Endothelial cell of umbilical vein (primary cell): ENCODE results near the gene NGEF. TPM values are rescaled to one million over a fixed set of nuclear protein-coding genes. Genes with fewer than 3 reads are reported as not detected.

Experiments
- BruUV-seq: library from RNA; stranded (reverse); fragments of 400-500 nt; replicated peaks from 2 replicates; lab custom pipeline; 2021; lab: Mats Ljungman, UMichigan
- CTCF ChIA-PET: fragments of 300-600, 350-600 bp; sonication (Branson Sonifier 250); formaldehyde crosslinking; loops from one replicate; lab custom pipeline; 2021; ENCODE audit warnings: antibody characterized with exemption, inconsistent platforms; lab: Charles Lee
- POLR2A ChIA-PET: fragments of 300-600, 350-600 bp; sonication (Branson Sonifier 250); formaldehyde crosslinking; loops from one replicate; lab custom pipeline; 2021; ENCODE audit warnings: antibody characterized with exemption, inconsistent platforms; lab: Charles Lee
- DNase-seq: peaks from one replicate; pipeline ENCODE4 v3.0.0-alpha.2; 2011; ENCODE audit warnings: low read depth, low spot score
- FAIRE-seq: peaks from 2 replicates; lab custom pipeline; 2011; peaks lifted over from hg19 to GRCh38; lab: Jason Lieb, UNC
- H2AFZ ChIP-seq: 2 replicates; pipeline ENCODE4 v1.6.0; 2012; ENCODE audit warnings: low read depth, low read length, control low read depth, inconsistent platforms
- H3K27ac ChIP-seq: 2 replicates; pipeline ENCODE4 v1.5.1; 2011; ENCODE audit warnings: low read depth, mild to moderate bottlenecking, control low read depth, low read length, moderate library complexity; ENCODE audit not compliant: insufficient read depth
- H3K27me3 ChIP-seq, 2 experiments: 2 replicates each; pipeline versions ENCODE4 v1.6.0 to v1.6.1; 2011; ENCODE audit warnings: low read length in 2 of 2, mixed read lengths in 1 of 2; ENCODE audit not compliant: control insufficient read depth in 2 of 2, insufficient read depth in 2 of 2
- H3K36me3 ChIP-seq, 2 experiments: 2 replicates in 1 of 2; 3 replicates in 1 of 2; pipeline ENCODE4 v1.5.1; 2011; ENCODE audit warnings: low read length in 2 of 2, mild to moderate bottlenecking in 1 of 2, moderate library complexity in 1 of 2; ENCODE audit not compliant: control insufficient read depth in 2 of 2, insufficient read depth in 2 of 2; ENCODE audit errors: extremely low read depth in 1 of 2
- H3K4me1 ChIP-seq: 3 replicates; pipeline ENCODE4 v1.5.1; 2011; ENCODE audit warnings: mild to moderate bottlenecking, low read length; ENCODE audit not compliant: control insufficient read depth, insufficient read depth; ENCODE audit errors: extremely low read depth
- H3K4me2 ChIP-seq: 2 replicates; pipeline ENCODE4 v1.6.1; 2011; ENCODE audit warnings: low read length, control low read depth, mixed read lengths; ENCODE audit not compliant: insufficient read depth
- H3K4me3 ChIP-seq, 3 experiments: fragments of 200-600 bp in 1 of 3; sonication (generic), shearing (Covaris generic) in 1 of 3; replicated peaks in 1 of 3; 2 replicates each; pipeline ENCODE4 v1.5.1; 2011 to 2016; ENCODE audit warnings: control low read depth in 3 of 3, low read length in 3 of 3, mild to moderate bottlenecking in 2 of 3, inconsistent platforms in 1 of 3, low read depth in 1 of 3, moderate library complexity in 1 of 3; ENCODE audit not compliant: insufficient read depth in 1 of 3
- H3K79me2 ChIP-seq: 2 replicates; pipeline ENCODE4 v1.6.0; 2012; ENCODE audit warnings: low read length, inconsistent platforms; ENCODE audit not compliant: control insufficient read depth, insufficient read depth
- H3K9ac ChIP-seq: replicated peaks from 2 replicates; pipeline ENCODE3; 2011; ENCODE audit warnings: low read length, control low read depth; ENCODE audit not compliant: insufficient read depth; ENCODE audit errors: extremely low read depth
- H3K9me1 ChIP-seq: replicated peaks from 3 replicates; pipeline ENCODE4 v1.6.0; 2011; ENCODE audit warnings: mild to moderate bottlenecking, low read length; ENCODE audit not compliant: control insufficient read depth, insufficient read depth; ENCODE audit errors: extremely low read depth
- H3K9me3 ChIP-seq: replicated peaks from 2 replicates; pipeline ENCODE4 v1.5.1; 2012; ENCODE audit warnings: low read length, inconsistent platforms; ENCODE audit not compliant: control insufficient read depth, insufficient read depth
- H4K20me1 ChIP-seq: replicated peaks from 2 replicates; pipeline ENCODE3; 2011; ENCODE audit warnings: mild to moderate bottlenecking, low read length; ENCODE audit not compliant: control insufficient read depth, insufficient read depth; ENCODE audit errors: extremely low read depth
- CTCF ChIP-seq, 2 donors: IDR thresholded peaks; 1 replicate in 1 of 2; 2 replicates in 1 of 2; pipeline ENCODE4 v1.5.1; 2011; ENCODE audit warnings: low read length in 2 of 2, mild to moderate bottlenecking in 2 of 2, moderate library complexity in 2 of 2, control low read depth in 1 of 2, inconsistent platforms in 1 of 2, low read depth in 1 of 2; ENCODE audit not compliant: insufficient read depth in 1 of 2; ENCODE audit errors: extremely low read depth in 1 of 2
- EZH2 ChIP-seq: IDR thresholded peaks from 2 replicates; pipeline ENCODE4 v1.6.1; 2012; ENCODE audit warnings: borderline replicate concordance, low read depth, mild to moderate bottlenecking, moderate library complexity, low read length, inconsistent platforms; ENCODE audit not compliant: severe bottlenecking
- FOS ChIP-seq: IDR thresholded peaks from 2 replicates; pipeline ENCODE4 v1.6.1; 2011; ENCODE audit warnings: mild to moderate bottlenecking, low read length, moderate library complexity, borderline replicate concordance; ENCODE audit not compliant: insufficient read depth
- GATA2 ChIP-seq: IDR thresholded peaks from 2 replicates; pipeline ENCODE4 v1.7.0; 2011; ENCODE audit warnings: low read depth, mild to moderate bottlenecking, moderate library complexity, mixed read lengths, low read length; ENCODE audit not compliant: insufficient read length, insufficient read depth
- JUN ChIP-seq: IDR thresholded peaks from 2 replicates; pipeline ENCODE4 v1.6.1; 2011; ENCODE audit warnings: borderline replicate concordance, low read depth; ENCODE audit not compliant: insufficient read length, insufficient read depth
- MAX ChIP-seq: IDR thresholded peaks from 2 replicates; pipeline ENCODE4 v1.6.1; 2011; ENCODE audit not compliant: insufficient read depth, insufficient read length
- MYC ChIP-seq: IDR thresholded peaks from one replicate; pipeline ENCODE4 v1.6.1; 2011; ENCODE audit warnings: mild to moderate bottlenecking, low read depth, low read length
- POLR2A ChIP-seq: IDR thresholded peaks from 2 replicates; pipeline ENCODE4 v1.6.1; 2012; ENCODE audit warnings: low read depth, mild to moderate bottlenecking, control low read depth, low read length
- POLR2AphosphoS5 ChIP-seq: IDR thresholded peaks from 2 replicates; pipeline ENCODE4 v1.6.1; 2012; ENCODE audit warnings: low read depth, mild to moderate bottlenecking, control low read depth, low read length, moderate library complexity; ENCODE audit not compliant: insufficient read depth
- dilution Hi-C: fragments of 300-500 bp; cut with MboI; formaldehyde crosslinking; loops from one replicate; pipeline ENCODE4 v1.15.0; 2019; ENCODE audit warnings: low sequenced_read_pairs; ENCODE audit not compliant: extremely low pct_ligation_motif_present
- intact Hi-C: fragments of 100-400 bp; cut with micrococcal nuclease; formaldehyde crosslinking; loops from one replicate; pipeline ENCODE4 v1.10.0; 2022
- polyA plus RNA-seq, 4 experiments: library from polyadenylated mRNA; depleted of rRNA in 3 of 4; stranded (reverse) in 3 of 4; unstranded in 1 of 4; fragments of >200 nt; gene quantifications; 2 replicates each; pipeline versions ENCODE4 v1.2.1 to v1.2.3, GENCODE V29; 2011 to 2012; ENCODE audit warnings: missing spikeins in 1 of 4
- total RNA-seq: library from RNA; stranded (reverse); gene quantifications from 2 replicates; pipeline ENCODE4 v1.2.3, GENCODE V29; 2021

NGEF gene
- total and polyA plus RNA-seq, 2 donors (not counting 3 experiments of a cell fraction or from before 2014, with no cell fraction given) = 0.22 to 0.41 TPM

GRCh38 chr2:232873292-232873908, 139.7 kb downstream of the NGEF start:
- FAIRE-seq = no peak
- POLR2A ChIA-PET = no interaction called here
- intact Hi-C loops = no loop called here

More at GRCh38 chr2:232873292-232873908, 139.7 kb downstream of the NGEF start:
- Histone ChIP-seq H3K4me2 (no peak overlapping the region), H3K4me1 (no peaks in the 10 kb centered on the region), H4K20me1 (no peaks in the 10 kb centered on the region), H3K27ac (no peak overlapping the region), H3K79me2 (no peaks in the 10 kb centered on the region), H3K9ac (no peak overlapping the region), H3K9me3 (no peaks in the 10 kb centered on the region), H2AFZ (no peak overlapping the region), H3K36me3 (no peaks in the 10 kb centered on the region), H3K4me3 (no peak overlapping the region), H3K9me1 (no peaks in the 10 kb centered on the region), H3K27me3 (no peaks in the 10 kb centered on the region)
- dilution Hi-C loops = no loop called here
- no peak for DNase-seq
- no TSS peak for BruUV-seq
- TF ChIP-seq POLR2A (no peak), MAX (no peak), MYC (no peak), CTCF (IDR thresholded peaks at IDR 0.05; ENCODE audit: extremely low read depth in 1 of 2, insufficient read depth in 1 of 2, low read depth in 1 of 2, low read length in 2 of 2) (no peak), EZH2 (no peak), GATA2 (no peak), POLR2AphosphoS5 (no peak), JUN (no peak), FOS (no peak)
- CTCF ChIA-PET = interaction anchor here (1.5 to 3.0 kb wide), 2 partner anchors 14 to 155 kb away, joined by 3 to 31 read pairs; no protein-coding TSS in a partner anchor
